Measurements from ENCODE around the gene ADGRD1.
A peak's percentile ranks its signal among the peaks of the same experiment; 100 is the strongest.

Gene ADGRD1

GRCh38 chr12:130967636-130968035 is 13.9 kb downstream of the ADGRD1 start:
- peak; percentile 37 for DNase-seq

GRCh38 chr12:130968611-130969010 is 14.9 kb downstream of the ADGRD1 start:
- peak; percentile 15 for DNase-seq

- DNase-seq, result peak; percentile 20
Measured at GRCh38 chr12:130969223-130969622, 15.5 kb downstream of the ADGRD1 start.

- DNase-seq, result no peak
Measured at GRCh38 chr12:130970165-130970907, 16.6 kb downstream of the ADGRD1 start.

- DNase-seq, result no peak
Measured at GRCh38 chr12:130970908-130971233, 17.2 kb downstream of the ADGRD1 start.

GRCh38 chr12:130971925-130972585 is 18.3 kb downstream of the ADGRD1 start:
- peak; percentile 36 for DNase-seq

- DNase-seq, result peak; percentile 22
Measured at GRCh38 chr12:130972586-130972950, 18.9 kb downstream of the ADGRD1 start.

GRCh38 chr12:130973109-130973508 is 19.4 kb downstream of the ADGRD1 start:
- DNase-seq, result peak; percentile 36

GRCh38 chr12:130973906-130974305 is 20.2 kb downstream of the ADGRD1 start:
- DNase-seq, result peak; percentile 4

- DNase-seq, result peak; percentile 19
Measured at GRCh38 chr12:130975116-130975515, 21.4 kb downstream of the ADGRD1 start.

GRCh38 chr12:130976171-130976720 is 22.5 kb downstream of the ADGRD1 start:
- peak; percentile 36 for DNase-seq

- DNase-seq, result peak; percentile 24
Measured at GRCh38 chr12:130977046-130977742, 23.5 kb downstream of the ADGRD1 start.

- no peak for DNase-seq
Measured at GRCh38 chr12:130977743-130978095, 24.0 kb downstream of the ADGRD1 start.

GRCh38 chr12:130978785-130979184 is 25.1 kb downstream of the ADGRD1 start:
- DNase-seq, result peak; percentile 2

GRCh38 chr12:130981074-130981742 is 27.5 kb downstream of the ADGRD1 start:
- DNase-seq, result peak; percentile 39

GRCh38 chr12:130981911-130982310 is 28.2 kb downstream of the ADGRD1 start:
- peak; percentile 37 for DNase-seq

- DNase-seq, result peak; percentile 16
Measured at GRCh38 chr12:130982565-130983225, 29.0 kb downstream of the ADGRD1 start.

- DNase-seq, result peak; percentile 22
Measured at GRCh38 chr12:130983328-130984017, 29.8 kb downstream of the ADGRD1 start.

- peak; percentile 15 for DNase-seq
Measured at GRCh38 chr12:130984183-130985058, 30.7 kb downstream of the ADGRD1 start.

- peak; percentile 30 for DNase-seq
Measured at GRCh38 chr12:130987151-130987931, 33.6 kb downstream of the ADGRD1 start.
